Activated gamma-delta T cell treated with Interleukin-2 at 50 U/mL for 16 hours (primary cell): Measurements from ENCODE around the gene TOB2.
"Not testable (repeated sequence)": the region's sequence is repeated elsewhere in the genome, so short reads cannot be mapped to it uniquely, and the experiment has no call there.

Experiments used
- DNase-seq: peaks from one replicate; pipeline ENCODE4 v3.0.0-alpha.2; 2020

TOB2 gene

DNA sequence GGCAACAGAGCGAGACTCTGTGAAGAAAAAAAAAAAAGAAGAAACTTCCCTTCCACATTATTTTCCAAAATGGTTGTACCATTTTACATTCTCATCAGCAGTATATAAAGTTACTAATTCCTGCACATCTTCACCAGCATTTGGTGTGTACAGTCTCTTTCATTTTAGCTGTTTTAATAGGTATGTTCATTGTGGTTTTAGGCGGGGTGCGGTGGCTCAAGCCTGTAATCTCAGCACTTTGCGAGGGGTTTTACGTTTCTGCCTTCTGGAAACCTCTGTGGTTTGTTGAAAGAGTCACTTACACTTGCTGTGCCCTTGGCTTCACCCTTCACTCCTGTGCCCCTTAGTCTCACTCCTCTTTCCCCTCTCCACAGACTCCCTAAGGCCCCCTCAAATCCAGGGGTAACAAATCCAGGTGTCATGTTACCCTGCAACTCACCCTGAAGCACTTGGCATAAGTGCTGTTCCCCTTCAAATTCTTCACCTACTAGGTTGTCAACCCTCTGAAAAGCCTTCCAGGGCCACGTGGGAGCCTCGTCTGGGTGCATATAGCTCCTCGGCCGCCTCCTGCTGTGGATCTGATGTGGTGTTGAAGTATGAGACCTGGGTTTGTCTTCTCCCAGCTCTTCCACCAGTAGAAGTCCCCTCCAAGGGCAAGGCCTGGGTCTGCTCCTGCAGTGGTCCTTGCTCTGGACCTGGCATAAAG is 20.8 kb downstream of the TOB2 start:
- DNase-seq, result no peak

DNA sequence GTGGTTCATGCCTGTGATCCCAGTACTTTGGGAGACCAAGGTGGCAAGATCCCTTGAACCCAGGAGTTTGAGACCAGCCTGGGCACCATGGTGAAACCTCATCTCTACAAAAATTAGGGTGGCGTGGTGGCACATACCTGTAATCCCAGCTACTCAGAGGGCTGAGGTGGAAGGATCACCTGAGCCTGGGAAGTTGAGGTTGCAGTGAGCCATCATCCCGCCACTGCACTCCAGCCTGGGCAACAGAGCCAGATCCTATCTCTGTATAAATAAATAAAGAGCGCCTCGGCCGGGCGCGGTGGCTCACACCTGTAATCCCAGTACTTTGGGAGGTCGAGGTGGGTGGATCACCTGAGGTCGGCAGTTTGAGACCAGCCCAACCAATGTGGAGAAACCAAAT is 27.9 kb downstream of the TOB2 start:
- DNase-seq, result no peak

DNA sequence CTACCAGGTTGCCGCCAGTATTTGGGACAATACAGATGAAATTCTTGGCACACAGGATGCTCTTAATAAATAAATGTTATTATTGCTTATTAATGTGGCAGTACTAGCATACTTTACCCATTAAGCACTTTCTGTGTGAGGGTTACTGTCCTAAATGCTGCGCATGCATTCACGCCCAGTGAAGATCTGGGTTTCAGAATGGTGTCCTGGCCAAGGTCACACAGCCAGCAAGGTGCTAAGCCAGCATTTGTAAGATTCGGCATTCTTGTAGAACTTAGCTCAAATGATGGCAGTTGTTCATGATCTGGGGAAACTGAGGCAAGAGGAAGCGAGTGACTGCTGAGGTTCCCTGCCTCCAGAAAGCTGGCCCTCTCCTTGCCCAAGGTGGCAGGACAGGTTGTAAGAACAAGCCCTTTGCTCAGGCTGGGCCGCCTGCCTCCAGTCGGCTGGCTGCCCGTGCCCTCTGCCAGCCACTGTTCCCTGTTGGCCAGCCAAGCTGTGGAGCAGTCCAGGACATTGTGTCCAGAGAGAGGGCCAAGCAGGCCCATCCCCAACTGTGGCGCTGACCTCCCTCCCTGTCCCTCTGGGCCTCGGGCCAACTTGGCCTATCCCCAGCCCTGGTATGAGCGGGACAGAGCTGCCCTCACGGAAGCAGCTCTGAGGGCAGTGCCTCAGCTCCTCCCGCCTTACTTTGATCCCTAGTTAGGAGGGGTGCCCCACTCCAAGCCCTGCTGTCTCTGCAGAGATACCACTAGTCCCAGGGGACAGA is 28.8 kb downstream of the TOB2 start:
- no peak for DNase-seq

DNA sequence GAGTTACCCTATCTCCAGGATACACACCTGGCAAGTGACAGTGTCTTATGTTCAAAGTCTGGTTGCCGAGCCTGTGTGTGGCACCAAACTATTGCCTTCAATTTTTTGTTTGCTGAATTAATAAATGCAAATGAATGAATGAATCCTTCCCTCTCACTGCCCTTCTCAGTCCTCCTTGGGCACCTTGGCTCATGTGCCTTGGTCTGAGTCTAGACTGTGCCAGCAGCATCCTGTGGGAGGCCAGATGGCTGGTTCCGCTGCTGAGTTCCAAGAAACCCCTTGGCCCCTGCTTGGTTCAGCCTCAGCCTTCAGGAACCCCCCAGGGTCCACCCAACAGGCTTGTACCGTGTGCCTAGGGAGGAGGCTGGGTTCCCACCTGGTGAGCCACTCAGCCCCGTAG is 31.0 kb downstream of the TOB2 start:
- no peak for DNase-seq

DNA sequence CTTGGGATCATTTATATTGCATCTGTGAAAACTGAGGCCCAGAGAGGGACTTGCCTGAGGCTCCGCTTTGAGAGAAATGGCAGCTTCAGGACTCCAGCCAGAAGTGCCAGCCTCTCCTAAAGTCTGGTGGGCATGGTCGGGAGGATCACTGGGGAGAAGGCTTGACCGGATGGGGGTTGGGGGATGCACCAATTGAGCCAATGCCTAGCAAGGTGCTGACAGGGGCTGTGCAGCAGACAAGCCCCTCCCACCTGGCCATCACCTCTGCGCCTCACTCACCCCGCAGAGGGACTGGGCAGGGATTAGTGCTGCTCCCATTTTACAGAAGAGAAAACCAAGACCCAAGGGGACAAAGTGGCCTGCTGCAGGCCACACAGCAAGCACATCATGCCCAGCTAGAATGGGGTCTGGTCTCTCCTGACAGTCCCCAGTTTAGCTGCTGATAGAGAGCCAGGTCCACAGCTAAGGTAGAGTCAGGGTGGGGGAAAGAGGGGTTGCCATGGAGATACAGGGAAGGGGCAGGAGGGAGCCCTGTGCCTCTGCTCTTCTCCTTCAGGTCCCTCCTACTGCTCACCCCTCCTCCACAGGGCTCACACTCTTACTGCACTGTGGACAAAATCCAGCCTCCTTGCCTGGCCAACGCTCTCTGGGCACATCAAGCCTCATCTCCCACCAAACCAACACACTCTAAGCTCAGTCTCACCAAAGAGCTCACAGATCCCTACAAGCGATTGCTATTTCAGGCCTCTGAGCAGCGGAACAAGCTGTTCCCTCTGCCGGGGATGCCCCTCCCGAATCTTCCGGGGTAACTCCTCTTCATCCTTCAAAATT is 35.4 kb downstream of the TOB2 start:
- no peak for DNase-seq

GRCh38 chr22:41410311-41410751 is 36.3 kb downstream of the TOB2 start:
- no peak for DNase-seq

DNA sequence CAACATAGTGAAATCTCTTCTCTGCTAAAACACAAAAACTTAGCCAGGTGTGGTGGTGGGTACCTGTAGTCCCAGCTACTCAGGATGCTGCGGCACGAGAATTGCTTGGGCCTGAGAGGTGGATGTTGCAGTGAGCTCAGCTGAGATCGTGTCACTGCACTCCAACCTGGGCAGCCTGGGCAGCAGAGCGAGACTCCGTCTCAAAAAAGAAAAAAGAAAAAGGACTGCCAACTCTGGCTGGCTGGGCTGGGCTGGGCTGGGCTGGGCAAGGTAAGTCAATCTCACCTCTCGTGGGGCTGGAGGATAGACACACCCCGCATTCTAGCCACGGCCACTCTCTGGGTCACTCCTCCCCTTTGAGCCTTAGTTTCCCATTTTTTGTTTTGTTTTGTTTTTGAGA is 37.9 kb downstream of the TOB2 start:
- DNase-seq, result no peak

- no peak for DNase-seq
These were observed 39.2 kb downstream of the TOB2 start for GRCh38 chr22:41407433-41407832.

DNA sequence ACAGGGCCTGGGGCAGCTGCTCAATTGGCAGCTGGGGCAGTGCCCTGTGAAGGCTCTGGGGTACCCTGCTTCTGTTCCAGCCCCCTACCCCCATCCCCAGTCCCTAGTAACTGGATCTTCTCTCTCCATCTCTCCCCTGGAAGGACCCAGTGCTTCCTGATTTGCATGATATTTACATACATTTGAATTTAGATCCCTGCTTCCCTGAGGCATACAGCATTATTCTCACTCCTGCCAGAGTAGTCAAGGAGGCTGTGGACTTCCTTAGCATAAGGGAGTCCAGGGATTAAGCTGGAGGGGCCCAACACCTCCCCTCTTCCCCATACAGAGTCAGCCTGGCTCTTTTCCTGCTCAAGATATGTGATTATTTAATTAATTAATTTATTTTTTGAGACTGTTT is 40.2 kb downstream of the TOB2 start:
- no peak for DNase-seq

DNA sequence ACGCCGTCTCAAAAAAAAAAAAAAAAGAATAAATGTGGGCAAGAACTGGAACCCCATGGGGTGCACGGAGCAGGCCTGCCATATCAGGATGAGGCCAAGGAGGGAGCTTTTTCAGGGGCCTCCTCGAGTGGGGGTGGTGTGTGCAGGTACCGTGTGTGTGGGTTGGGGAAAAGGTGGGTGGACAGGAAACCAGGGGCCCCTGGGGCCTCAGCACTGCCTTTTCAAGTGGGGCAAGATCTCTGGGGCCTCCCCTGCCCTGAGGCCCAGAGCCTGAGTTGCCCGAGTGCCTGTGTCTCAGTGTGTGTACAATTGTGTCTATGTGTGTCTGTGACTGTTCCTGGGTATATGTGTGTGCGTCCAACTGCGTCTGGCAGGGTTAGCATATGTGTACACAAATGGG is 41.0 kb downstream of the TOB2 start:
- DNase-seq, result no peak

GRCh38 chr22:41403532-41404318 is 42.9 kb downstream of the TOB2 start:
- DNase-seq, result peak; percentile 81

GRCh38 chr22:41402851-41403250 is 43.8 kb downstream of the TOB2 start:
- not testable (repeated sequence) for DNase-seq

DNA sequence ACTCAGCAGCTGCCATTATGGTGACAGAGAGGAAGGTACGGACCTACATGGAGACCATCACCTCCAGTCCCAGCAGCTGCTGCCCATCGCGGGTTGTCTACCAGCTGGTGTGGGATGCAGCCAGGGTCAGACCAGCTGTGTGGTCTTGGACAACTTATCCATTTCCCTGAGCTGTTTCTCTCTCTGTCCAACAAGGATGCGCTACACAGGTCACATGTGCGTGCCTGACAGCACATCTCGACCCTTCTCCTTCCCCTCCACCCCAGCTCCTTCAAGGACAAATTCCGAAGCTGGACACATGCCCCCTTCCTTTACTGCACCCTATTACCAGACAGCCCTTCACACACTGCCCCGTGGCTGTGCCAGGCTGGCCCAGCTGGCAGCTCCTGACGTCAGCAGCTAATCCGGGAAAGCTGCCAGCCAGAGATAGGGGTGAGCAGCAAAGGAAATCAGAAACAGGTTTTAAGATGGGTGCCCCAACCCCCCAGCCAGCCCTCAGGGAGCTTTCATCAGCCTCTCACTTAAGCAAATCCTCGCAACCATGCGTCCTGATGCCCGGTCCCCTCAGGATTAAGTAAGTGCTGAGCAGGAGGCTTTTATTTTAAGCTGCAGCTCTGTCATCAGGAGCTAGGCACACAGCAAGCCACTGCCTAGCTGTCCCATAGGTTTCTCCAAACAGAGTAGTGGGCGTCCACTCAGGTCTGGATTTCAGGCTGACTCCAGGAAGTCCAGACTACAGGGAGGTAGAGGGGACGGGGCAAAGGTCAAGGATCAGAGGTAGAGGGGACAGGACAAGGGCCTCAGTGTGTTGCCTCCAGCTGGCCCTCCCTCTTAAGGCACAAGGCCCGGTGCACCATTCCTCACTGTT is 44.6 kb downstream of the TOB2 start:
- no peak for DNase-seq

- DNase-seq, result no peak
These were observed 47.7 kb downstream of the TOB2 start for GRCh38 chr22:41398921-41399320.

GRCh38 chr22:41397143-41397811 is 49.3 kb downstream of the TOB2 start:
- DNase-seq, result no peak

DNA sequence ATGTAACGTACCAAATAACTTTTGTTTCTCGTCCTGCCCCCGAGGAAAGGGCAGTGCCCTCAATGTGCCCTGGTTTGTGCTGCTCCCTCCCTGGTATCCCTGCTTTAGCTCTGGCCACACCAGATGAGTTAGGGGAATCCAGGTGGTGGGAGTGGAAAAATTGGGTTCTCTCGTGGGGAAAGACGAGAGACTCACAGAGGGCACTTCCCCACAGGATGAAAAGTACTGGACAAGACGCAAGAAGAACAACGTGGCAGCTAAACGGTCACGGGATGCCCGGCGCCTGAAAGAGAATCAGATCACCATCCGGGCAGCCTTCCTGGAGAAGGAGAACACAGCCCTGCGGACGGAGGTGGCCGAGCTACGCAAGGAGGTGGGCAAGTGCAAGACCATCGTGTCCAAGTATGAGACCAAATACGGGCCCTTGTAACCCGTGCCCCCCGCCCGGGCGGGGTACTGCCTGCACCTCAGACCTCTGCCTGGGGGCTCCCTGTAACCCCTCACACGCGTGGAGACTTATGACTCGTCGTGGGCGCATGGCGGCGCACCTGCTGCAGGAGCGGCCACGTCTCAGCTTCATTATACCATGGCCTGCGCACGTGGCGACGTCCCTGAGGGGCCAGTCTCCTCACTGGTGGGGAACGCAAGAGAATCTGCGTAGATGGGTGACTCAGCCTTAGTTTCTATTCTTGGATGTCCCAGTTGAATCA is 50.9 kb downstream of the TOB2 start:
- DNase-seq, result no peak

GRCh38 chr22:41394012-41394356 is 52.6 kb downstream of the TOB2 start:
- no peak for DNase-seq

DNA sequence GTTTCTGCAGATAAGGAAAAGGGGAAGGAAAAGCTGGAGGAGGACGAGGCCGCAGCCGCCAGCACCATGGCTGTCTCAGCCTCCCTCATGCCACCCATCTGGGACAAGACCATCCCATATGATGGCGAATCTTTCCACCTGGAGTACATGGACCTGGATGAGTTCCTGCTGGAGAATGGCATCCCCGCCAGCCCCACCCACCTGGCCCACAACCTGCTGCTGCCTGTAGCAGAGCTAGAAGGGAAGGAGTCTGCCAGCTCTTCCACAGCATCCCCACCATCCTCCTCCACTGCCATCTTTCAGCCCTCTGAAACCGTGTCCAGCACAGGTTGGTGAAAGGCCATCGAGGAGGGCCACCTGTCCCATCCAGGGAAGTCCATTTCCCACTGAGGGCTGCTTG is 59.3 kb downstream of the TOB2 start:
- DNase-seq, result no peak

DNA sequence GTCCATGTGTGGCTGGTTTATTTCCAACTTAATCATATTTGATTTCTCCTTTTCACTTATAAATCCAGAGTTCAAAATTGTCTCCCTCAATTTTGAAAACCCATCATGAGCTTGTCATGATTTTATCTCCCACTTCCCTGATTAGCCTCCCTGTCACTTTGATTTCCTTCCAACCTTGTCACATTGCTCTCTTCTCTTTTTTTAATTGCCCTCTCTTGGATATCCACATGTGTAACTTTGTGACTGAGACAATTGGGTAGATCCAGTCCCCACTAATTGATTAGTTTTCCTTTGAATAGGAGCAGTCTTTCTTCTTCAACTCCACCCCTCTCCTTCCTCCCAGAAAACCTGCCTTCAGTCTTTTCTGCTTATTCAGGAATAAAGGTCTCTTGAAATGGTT is 62.5 kb downstream of the TOB2 start:
- no peak for DNase-seq
